Measurements from ENCODE around the gene TMBIM1. TPM values are rescaled to one million over a fixed set of nuclear protein-coding genes. Genes with fewer than 3 reads are reported as not detected.

TMBIM1 gene
- total RNA-seq, 2 donors from 2014 or later, result 324 to 369 TPM

GRCh38 chr2:218236829-218237228 is 55.5 kb downstream of the TMBIM1 start:
- no peaks in the 10 kb centered on the region for H3K9me3 ChIP-seq
- ATAC-seq (ENCODE audit: insufficient number of reproducible peaks, low FRiP score, low read depth), result no peak
- no peak overlapping the region for H3K4me3 ChIP-seq

DNA sequence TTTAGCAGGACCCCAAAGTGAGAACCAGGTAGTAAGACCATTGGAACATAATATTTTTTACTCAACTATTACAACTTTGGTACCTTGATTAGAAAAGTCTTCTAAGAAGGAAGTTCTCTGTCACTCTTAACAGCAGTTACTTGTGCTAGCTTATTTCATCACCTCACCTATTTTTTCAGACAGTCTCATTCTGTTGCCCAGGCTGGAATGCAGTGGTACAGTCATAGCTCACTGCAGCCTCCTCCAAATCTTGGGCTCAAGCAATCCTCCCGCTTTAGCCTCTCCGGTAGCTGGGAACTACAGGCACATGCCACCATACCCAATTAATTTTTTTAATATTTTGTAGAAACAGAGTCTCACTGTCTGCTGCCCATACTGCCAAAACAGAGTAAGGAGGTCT is 57.3 kb downstream of the TMBIM1 start:
- Histone ChIP-seq H3K27ac (peak overlapping the region in 1 of 2 donors; percentile 20), H3K27me3 (replicated peaks; ENCODE audit: insufficient read depth) (no peaks in the 10 kb centered on the region), H3K4me3 (no peak overlapping the region), H3K9me3 (no peaks in the 10 kb centered on the region), H3K36me3 (peaks cover 51% of the 10 kb centered on the region), H3K4me1 (ENCODE audit: control insufficient read depth in 1 of 2, low read depth in 2 of 2) (peaks cover 13 to 32% of the 10 kb centered on the region in 2 donors)
- ATAC-seq (ENCODE audit: insufficient number of reproducible peaks, low FRiP score, low read depth) (no peak), DNase-seq (ENCODE audit: low spot score) (no peak)
- no peak for TF ChIP-seq CTCF (IDR thresholded peaks at IDR 0.05)

More at GRCh38 chr2:218236829-218237228, 55.5 kb downstream of the TMBIM1 start:
- H3K27ac ChIP-seq, result no peak overlapping the region
- no peaks in the 10 kb centered on the region for H3K27me3 ChIP-seq (replicated peaks; ENCODE audit: insufficient read depth)
- peaks cover 54% of the 10 kb centered on the region for H3K36me3 ChIP-seq
- no peak for TF ChIP-seq CTCF (IDR thresholded peaks at IDR 0.05)
- DNase-seq (ENCODE audit: low spot score), result no peak
- peaks cover 10 to 31% of the 10 kb centered on the region in 2 donors for H3K4me1 ChIP-seq (ENCODE audit: control insufficient read depth in 1 of 2, low read depth in 2 of 2)

DNA sequence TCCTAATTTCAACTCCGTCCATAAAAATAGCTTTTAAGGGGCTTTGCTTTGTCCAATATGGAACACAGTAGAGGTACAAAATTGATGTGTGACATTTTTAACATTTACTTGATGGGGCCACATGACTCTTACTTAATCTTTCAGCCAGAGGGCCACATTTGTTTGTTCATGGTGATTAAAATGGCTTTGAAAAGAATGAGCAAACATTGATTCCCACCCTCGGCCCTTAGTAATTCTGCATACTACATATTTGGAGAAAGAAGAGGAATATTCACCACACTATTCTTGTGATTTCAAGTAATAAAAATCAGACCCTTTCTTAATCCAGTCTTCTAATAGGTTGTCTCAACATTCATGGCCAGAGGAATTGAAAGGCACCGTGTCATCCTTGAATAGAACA is 57.8 kb downstream of the TMBIM1 start:
- TF ChIP-seq CTCF (IDR thresholded peaks at IDR 0.05), result no peak
- ATAC-seq (ENCODE audit: insufficient number of reproducible peaks, low FRiP score, low read depth), result no peak
- H3K4me3 ChIP-seq, result no peak overlapping the region

GRCh38 chr2:218233543-218233942 is 58.8 kb downstream of the TMBIM1 start:
- Histone ChIP-seq H3K27me3 (replicated peaks; ENCODE audit: insufficient read depth) (no peaks in the 10 kb centered on the region), H3K36me3 (peaks cover 36% of the 10 kb centered on the region), H3K27ac (no peak overlapping the region), H3K4me1 (ENCODE audit: control insufficient read depth in 1 of 2, low read depth in 2 of 2) (peaks cover 25 to 45% of the 10 kb centered on the region in 2 donors), H3K9me3 (no peaks in the 10 kb centered on the region), H3K4me3 (no peak overlapping the region)
- no peak for DNase-seq (ENCODE audit: low spot score)
- no peak for TF ChIP-seq CTCF (IDR thresholded peaks at IDR 0.05)
- no peak for ATAC-seq (ENCODE audit: insufficient number of reproducible peaks, low FRiP score, low read depth)

More for the DNA sequence above, 57.8 kb downstream of the TMBIM1 start:
- Histone ChIP-seq H3K4me1 (ENCODE audit: control insufficient read depth in 1 of 2, low read depth in 2 of 2) (peaks cover 18 to 37% of the 10 kb centered on the region in 2 donors), H3K9me3 (no peaks in the 10 kb centered on the region), H3K27ac (peak overlapping the region in 1 of 2 donors; percentile 20), H3K27me3 (replicated peaks; ENCODE audit: insufficient read depth) (no peaks in the 10 kb centered on the region), H3K36me3 (peaks cover 46% of the 10 kb centered on the region)
- no peak for DNase-seq (ENCODE audit: low spot score)

DNA sequence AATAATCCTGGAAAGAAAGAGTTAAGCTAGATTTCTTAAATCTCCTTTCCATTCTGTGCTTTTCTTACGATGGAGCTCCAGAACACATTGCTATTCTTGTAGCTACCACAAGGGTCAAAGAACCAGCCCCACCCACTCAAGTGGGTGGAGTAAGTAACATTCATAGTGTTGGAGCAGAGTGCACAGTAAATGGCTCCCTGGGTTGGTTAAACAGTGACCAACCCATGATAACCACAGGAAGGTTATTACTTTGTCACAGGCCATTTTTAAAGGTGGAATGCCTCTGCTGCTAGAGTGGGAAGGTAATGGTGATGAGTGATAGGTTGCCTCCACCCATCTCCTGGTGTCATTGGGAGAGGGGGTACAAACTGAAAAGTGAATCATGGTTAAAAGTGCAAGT is 61.4 kb downstream of the TMBIM1 start:
- peak; percentile 24 for TF ChIP-seq CTCF (IDR thresholded peaks at IDR 0.05)
- ATAC-seq (ENCODE audit: insufficient number of reproducible peaks, low FRiP score, low read depth) (no peak), DNase-seq (ENCODE audit: low spot score) (no peak)
- Histone ChIP-seq H3K4me1 (ENCODE audit: control insufficient read depth in 1 of 2, low read depth in 2 of 2) (peaks cover 36 to 63% of the 10 kb centered on the region in 2 donors), H3K27me3 (replicated peaks; ENCODE audit: insufficient read depth) (no peaks in the 10 kb centered on the region), H3K4me3 (no peak overlapping the region), H3K36me3 (peaks cover 26% of the 10 kb centered on the region), H3K27ac (peak overlapping the region; percentile 88 to 95), H3K9me3 (no peaks in the 10 kb centered on the region)

Measured in thoracic aorta (tissue), 2 donors.